Measurements from ENCODE around the gene CNTNAP2.

Gene CNTNAP2

DNA sequence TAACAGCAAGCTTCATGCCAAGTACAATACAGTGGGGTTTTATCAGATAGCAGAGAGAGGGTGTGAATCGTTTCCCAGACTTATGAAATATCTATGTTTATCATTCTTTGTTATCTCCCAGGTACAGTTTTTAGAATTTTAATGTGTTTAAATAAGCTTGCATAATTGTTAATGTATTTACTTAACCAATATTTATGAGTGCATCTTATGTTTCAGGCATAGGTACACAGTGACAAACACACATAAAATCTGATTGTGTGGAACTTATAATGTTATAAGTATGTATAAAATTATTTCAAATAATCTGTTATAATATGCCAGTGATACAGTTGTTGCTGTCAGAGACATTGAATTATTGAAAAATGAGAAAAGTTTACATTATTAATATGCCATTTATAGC is 1462.5 kb downstream of the CNTNAP2 start:
- CTCF ChIA-PET: no interaction called here
- POLR2A ChIA-PET: no interaction called here
- no peak for TF ChIP-seq NFRKB (IDR thresholded peaks at IDR 0.05)
- TF ChIP-seq SUZ12 (IDR thresholded peaks at IDR 0.05): no peak
- no peak for TF ChIP-seq L3MBTL2 (conservative IDR thresholded peaks at IDR 0.05)
- TF ChIP-seq TARDBP (IDR thresholded peaks at IDR 0.05): no peak
- TF ChIP-seq BHLHE40 (IDR thresholded peaks at IDR 0.05; ENCODE audit: borderline replicate concordance): no peak
- no peak for TF ChIP-seq HDGF (IDR thresholded peaks at IDR 0.05; ENCODE audit: borderline replicate concordance)
- TF ChIP-seq CTBP1 (IDR thresholded peaks at IDR 0.05; ENCODE audit: borderline replicate concordance): no peak
- no peak for TF ChIP-seq SP1 (IDR thresholded peaks at IDR 0.05)
- no peak for TF ChIP-seq FOXM1 (IDR thresholded peaks at IDR 0.05; ENCODE audit: borderline replicate concordance)
- no peak for TF ChIP-seq LEF1 (IDR thresholded peaks at IDR 0.05; ENCODE audit: borderline replicate concordance)
- TF ChIP-seq, protein P1, sequence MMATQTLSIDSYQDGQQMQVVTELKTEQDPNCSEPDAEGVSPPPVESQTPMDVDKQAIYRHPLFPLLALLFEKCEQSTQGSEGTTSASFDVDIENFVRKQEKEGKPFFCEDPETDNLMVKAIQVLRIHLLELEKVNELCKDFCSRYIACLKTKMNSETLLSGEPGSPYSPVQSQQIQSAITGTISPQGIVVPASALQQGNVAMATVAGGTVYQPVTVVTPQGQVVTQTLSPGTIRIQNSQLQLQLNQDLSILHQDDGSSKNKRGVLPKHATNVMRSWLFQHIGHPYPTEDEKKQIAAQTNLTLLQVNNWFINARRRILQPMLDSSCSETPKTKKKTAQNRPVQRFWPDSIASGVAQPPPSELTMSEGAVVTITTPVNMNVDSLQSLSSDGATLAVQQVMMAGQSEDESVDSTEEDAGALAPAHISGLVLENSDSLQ (IDR thresholded peaks at IDR 0.05): no peak
- DNase-seq (ENCODE audit: extremely low spot score): no peak

DNA sequence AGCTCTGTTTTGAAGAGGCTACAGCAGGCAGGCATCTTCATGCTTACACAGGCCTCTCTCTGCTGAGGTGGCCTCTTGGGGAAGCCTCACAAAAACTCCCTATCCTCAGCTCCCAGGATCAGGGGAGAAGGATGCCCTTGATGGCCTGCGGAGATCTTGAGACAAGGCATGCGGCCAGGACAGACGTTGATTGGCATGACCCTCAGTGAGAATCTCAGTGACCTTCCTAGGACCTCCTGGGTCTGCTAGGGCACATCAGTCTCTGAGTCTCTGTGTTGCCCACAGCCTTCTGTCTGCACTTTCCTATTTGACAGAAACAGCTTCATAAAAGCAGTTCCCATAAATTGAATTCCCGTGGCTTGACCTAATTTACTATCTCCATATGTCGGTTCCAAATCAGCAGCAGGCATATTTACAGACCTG is 1468.2 kb downstream of the CNTNAP2 start:
- ChIA-PET CTCF (no interaction called here), POLR2A (no interaction called here)
- no peak for DNase-seq (ENCODE audit: extremely low spot score)
- TF ChIP-seq BHLHE40 (IDR thresholded peaks at IDR 0.05; ENCODE audit: borderline replicate concordance): no peak
- TF ChIP-seq LEF1 (IDR thresholded peaks at IDR 0.05; ENCODE audit: borderline replicate concordance): no peak
- TF ChIP-seq NFRKB (IDR thresholded peaks at IDR 0.05): no peak
- TF ChIP-seq ZNF384 (IDR thresholded peaks at IDR 0.05): no peak
- TF ChIP-seq HDGF (IDR thresholded peaks at IDR 0.05; ENCODE audit: borderline replicate concordance): no peak
- TF ChIP-seq, protein P1 (IDR thresholded peaks at IDR 0.05): peak; percentile 5; the same call in 1 of the 2 replicates
- TF ChIP-seq L3MBTL2 (conservative IDR thresholded peaks at IDR 0.05): no peak

DNA sequence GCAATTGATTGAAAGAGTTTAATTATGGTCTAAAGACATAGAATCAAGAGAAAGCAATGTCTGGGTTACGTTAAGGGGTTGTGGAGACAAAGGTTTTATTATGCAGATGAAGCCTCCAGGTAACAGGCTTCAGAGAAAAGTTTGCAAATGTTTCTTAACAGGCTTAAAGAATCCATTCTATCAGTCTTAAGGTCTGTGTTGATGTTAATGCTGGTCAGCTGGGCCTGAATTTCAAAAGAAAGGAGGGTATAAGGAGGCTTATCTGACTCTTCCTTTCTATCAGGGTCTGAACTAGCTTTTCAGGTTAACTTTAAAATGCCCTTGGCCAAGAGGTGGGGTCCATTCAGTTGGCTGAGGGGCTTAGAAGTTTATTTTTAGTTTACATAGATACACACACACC is 1469.5 kb downstream of the CNTNAP2 start:
- TF ChIP-seq LEF1 (IDR thresholded peaks at IDR 0.05; ENCODE audit: borderline replicate concordance) (no peak), SUZ12 (IDR thresholded peaks at IDR 0.05) (no peak), CTBP1 (IDR thresholded peaks at IDR 0.05; ENCODE audit: borderline replicate concordance) (no peak), BHLHE40 (IDR thresholded peaks at IDR 0.05; ENCODE audit: borderline replicate concordance) (no peak), FOXA1 (IDR thresholded peaks at IDR 0.05) (no peak), SP1 (IDR thresholded peaks at IDR 0.05) (no peak), ZNF384 (IDR thresholded peaks at IDR 0.05) (no peak), L3MBTL2 (conservative IDR thresholded peaks at IDR 0.05) (no peak), FOXM1 (IDR thresholded peaks at IDR 0.05; ENCODE audit: borderline replicate concordance) (no peak), NFRKB (IDR thresholded peaks at IDR 0.05) (no peak), HDGF (IDR thresholded peaks at IDR 0.05; ENCODE audit: borderline replicate concordance) (no peak), TARDBP (IDR thresholded peaks at IDR 0.05) (no peak), ARNT (IDR thresholded peaks at IDR 0.05) (no peak), FOXK2 (IDR thresholded peaks at IDR 0.05) (no peak), ELF4 (IDR thresholded peaks at IDR 0.05) (no peak)
- TF ChIP-seq, protein P1 (IDR thresholded peaks at IDR 0.05): no peak
- no peak for DNase-seq (ENCODE audit: extremely low spot score)
- CTCF ChIA-PET: no interaction called here
- POLR2A ChIA-PET: no interaction called here

DNA sequence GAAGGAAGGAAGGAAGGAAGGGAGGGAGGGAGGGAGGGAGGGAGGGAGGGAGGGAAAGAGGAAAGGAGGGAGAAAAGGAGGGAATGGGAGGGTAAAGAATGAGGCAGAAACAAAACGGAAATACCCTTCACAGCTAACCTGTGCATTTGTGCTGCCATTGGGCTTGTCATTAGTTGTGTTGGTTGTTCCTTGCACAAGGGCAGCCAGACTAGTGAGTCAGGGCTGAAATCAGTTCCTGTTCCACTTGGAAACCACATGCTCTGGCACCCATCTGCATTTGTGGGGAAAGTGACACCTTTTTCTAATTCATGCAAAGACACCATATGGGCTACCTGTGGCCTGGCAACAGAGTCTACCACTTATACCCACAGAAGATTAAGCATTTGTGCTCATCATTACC is 1469.9 kb downstream of the CNTNAP2 start:
- no peak for TF ChIP-seq LEF1 (IDR thresholded peaks at IDR 0.05; ENCODE audit: borderline replicate concordance)
- TF ChIP-seq FOXA1 (IDR thresholded peaks at IDR 0.05): no peak
- TF ChIP-seq, protein P1 (IDR thresholded peaks at IDR 0.05): no peak
- no peak for TF ChIP-seq ARNT (IDR thresholded peaks at IDR 0.05)
- no peak for TF ChIP-seq FOXK2 (IDR thresholded peaks at IDR 0.05)
- DNase-seq (ENCODE audit: extremely low spot score): no peak
- POLR2A ChIA-PET: no interaction called here
- CTCF ChIA-PET: no interaction called here

DNA sequence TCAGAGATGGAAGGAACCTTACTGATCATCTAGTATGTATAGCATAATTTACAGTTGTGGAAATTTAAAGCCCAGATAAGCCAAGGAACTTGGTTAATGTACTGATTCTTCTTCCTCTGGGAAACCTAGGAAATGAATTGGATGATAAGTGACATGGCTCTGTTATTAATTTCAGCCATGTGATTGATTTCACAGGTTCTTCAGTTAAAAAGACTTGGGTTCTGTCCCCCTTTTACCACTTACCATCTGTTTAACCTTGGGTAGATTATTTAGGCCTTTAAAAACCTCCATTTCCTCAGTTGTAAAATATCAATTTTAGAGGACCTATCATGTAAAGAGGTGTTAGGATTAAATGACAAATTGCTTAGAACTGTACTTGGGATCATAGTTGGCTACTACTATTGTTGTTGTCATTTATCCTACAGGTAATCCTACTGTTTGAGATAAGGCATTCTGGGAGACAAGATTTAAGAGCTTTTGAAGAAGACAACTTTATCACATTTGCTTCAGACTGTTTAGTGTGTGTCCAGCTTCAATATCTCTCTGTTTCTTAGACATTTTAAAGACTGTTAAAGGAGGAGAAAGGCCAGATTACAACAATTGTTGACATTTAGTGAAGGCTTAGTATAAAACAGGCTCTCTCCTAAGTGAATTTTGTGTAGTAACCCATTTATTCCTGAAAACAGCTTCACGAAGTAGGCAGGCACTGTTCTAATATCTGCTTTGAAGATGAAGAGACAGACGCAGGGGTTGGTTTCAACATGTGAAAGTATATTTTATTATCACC is 1476.9 kb downstream of the CNTNAP2 start:
- no peak for DNase-seq (ENCODE audit: extremely low spot score)
- CTCF ChIA-PET: no interaction called here
- POLR2A ChIA-PET: no interaction called here
- TF ChIP-seq SP1 (IDR thresholded peaks at IDR 0.05) (no peak), BHLHE40 (IDR thresholded peaks at IDR 0.05; ENCODE audit: borderline replicate concordance) (no peak), TARDBP (IDR thresholded peaks at IDR 0.05) (no peak), L3MBTL2 (conservative IDR thresholded peaks at IDR 0.05) (no peak), ARNT (IDR thresholded peaks at IDR 0.05) (no peak), ELF4 (IDR thresholded peaks at IDR 0.05) (no peak), LEF1 (IDR thresholded peaks at IDR 0.05; ENCODE audit: borderline replicate concordance) (no peak), SUZ12 (IDR thresholded peaks at IDR 0.05) (no peak), FOXA1 (IDR thresholded peaks at IDR 0.05) (no peak), HDGF (IDR thresholded peaks at IDR 0.05; ENCODE audit: borderline replicate concordance) (no peak), NFRKB (IDR thresholded peaks at IDR 0.05) (no peak)
- TF ChIP-seq, protein P1 (IDR thresholded peaks at IDR 0.05): no peak
